Neural cell (in vitro differentiated cells): ENCODE measurements around the gene TSPAN31. TPM values are rescaled to one million over a fixed set of nuclear protein-coding genes. Genes with fewer than 3 reads are reported as not detected.

Source experiments
- H2AFZ ChIP-seq: fragments of 200-600, 300-800 bp; sonication (generic), shearing (Covaris generic); 2 replicates; pipeline ENCODE4 v1.6.0; 2014; ENCODE audit warnings: low read depth, mild to moderate bottlenecking, antibody characterized with exemption, low read length, moderate library complexity
- H3F3A ChIP-seq: fragments of 200-600 bp; shearing (Covaris generic); 2 replicates; pipeline ENCODE4 v1.6.1; 2016; ENCODE audit warnings: mild to moderate bottlenecking, moderate library complexity, mixed read lengths, antibody characterized with exemption, low read length; ENCODE audit not compliant: insufficient read depth, poor library complexity, severe bottlenecking
- H3K27ac ChIP-seq: fragments of 200-600, 300-800 bp; sonication (generic), shearing (Covaris generic); 2 replicates; pipeline ENCODE4 v1.5.1; 2014; ENCODE audit warnings: mild to moderate bottlenecking, low read length, moderate library complexity
- H3K27me3 ChIP-seq: fragments of 300-800, 200-600 bp; sonication (generic), shearing (Covaris generic); 2 replicates; pipeline ENCODE4 v1.6.0; 2014; ENCODE audit warnings: mild to moderate bottlenecking, low read depth, low read length, moderate library complexity; ENCODE audit not compliant: insufficient read depth
- H3K36me3 ChIP-seq: fragments of 300-800, 200-600 bp; sonication (generic), shearing (Covaris generic); 2 replicates; pipeline ENCODE4 v1.5.1; 2014; ENCODE audit warnings: mild to moderate bottlenecking, antibody characterized with exemption, low read length, moderate library complexity; ENCODE audit not compliant: insufficient read depth
- H3K4me2 ChIP-seq: fragments of 300-800, 200-600 bp; sonication (generic), shearing (Covaris generic); 2 replicates; pipeline ENCODE4 v1.6.0; 2014; ENCODE audit warnings: mild to moderate bottlenecking, low read length
- H3K4me3 ChIP-seq: fragments of 300-800, 200-600 bp; sonication (generic), shearing (Covaris generic); 2 replicates; pipeline ENCODE4 v1.5.1; 2014; ENCODE audit warnings: mild to moderate bottlenecking, low read length, moderate library complexity
- H3K79me2 ChIP-seq: fragments of 200-600 bp; shearing (Covaris generic); replicated peaks from 2 replicates; pipeline ENCODE4 v1.6.0; 2014; ENCODE audit warnings: mild to moderate bottlenecking, low read length, moderate library complexity; ENCODE audit not compliant: insufficient read depth
- H3K9ac ChIP-seq: fragments of 300-800, 200-600 bp; sonication (generic), shearing (Covaris generic); 2 replicates; pipeline ENCODE4 v1.6.1; 2016; ENCODE audit warnings: mild to moderate bottlenecking, low read length, mixed read lengths
- H3K9me2 ChIP-seq: fragments of 200-600 bp; shearing (Covaris generic); 2 replicates; pipeline ENCODE4 v1.6.1; 2016; ENCODE audit warnings: mild to moderate bottlenecking, low read length, mixed read lengths; ENCODE audit not compliant: insufficient read depth
- H3K9me3 ChIP-seq: fragments of 200-600, 300-800 bp; sonication (generic), shearing (Covaris generic); 2 replicates; pipeline ENCODE4 v1.6.1; 2016; ENCODE audit warnings: mild to moderate bottlenecking, mixed run types, low read length, moderate library complexity, mixed read lengths
- H4K20me1 ChIP-seq: fragments of 200-600 bp; shearing (Covaris generic); 2 replicates; pipeline ENCODE4 v1.6.1; 2016; ENCODE audit warnings: mild to moderate bottlenecking, mixed run types; ENCODE audit not compliant: insufficient read depth
- EP300 ChIP-seq: fragments of 450-650 bp; conservative IDR thresholded peaks from 2 replicates; pipeline ENCODE4 v1.6.1; 2014; ENCODE audit warnings: antibody characterized with exemption, mild to moderate bottlenecking, moderate library complexity; ENCODE audit not compliant: poor library complexity, severe bottlenecking
- EZH2 ChIP-seq: fragments of 200-600, 300-800 bp; shearing (Covaris generic), sonication (generic); IDR thresholded peaks from 2 replicates; pipeline ENCODE4 v1.6.1; 2014; ENCODE audit warnings: antibody characterized with exemption, low read length, borderline replicate concordance, mild to moderate bottlenecking; ENCODE audit not compliant: insufficient read depth, poor library complexity, severe bottlenecking
- MXI1 ChIP-seq: fragments of 450-650 bp; conservative IDR thresholded peaks from 2 replicates; pipeline ENCODE4 v1.6.1; 2014; ENCODE audit warnings: antibody characterized with exemption, mild to moderate bottlenecking; ENCODE audit not compliant: poor library complexity, severe bottlenecking
- POLR2AphosphoS5 ChIP-seq: IDR thresholded peaks from 2 replicates; pipeline ENCODE4 v1.6.1; 2012
- RAD21 ChIP-seq: fragments of 450-650 bp; conservative IDR thresholded peaks from 2 replicates; pipeline ENCODE4 v1.6.1; 2014; ENCODE audit warnings: antibody characterized with exemption, mild to moderate bottlenecking, moderate library complexity
- SMC3 ChIP-seq: fragments of 450-650 bp; conservative IDR thresholded peaks from 2 replicates; pipeline ENCODE4 v1.6.1; 2014; ENCODE audit warnings: antibody characterized with exemption, mild to moderate bottlenecking, moderate library complexity; ENCODE audit not compliant: poor library complexity
- TAF1 ChIP-seq: IDR thresholded peaks from 2 replicates; pipeline ENCODE4 v1.6.1; 2012; ENCODE audit warnings: low read depth
- polyA plus RNA-seq: library from polyadenylated mRNA; depleted of rRNA; stranded (reverse); fragments of >200 nt; gene quantifications from 2 replicates; pipeline ENCODE4 v1.2.3, GENCODE V29; 2014
- TF ChIP-seq, protein P1 (sequence below): IDR thresholded peaks from 2 replicates; pipeline ENCODE4 v1.6.1; 2012; ENCODE audit warnings: borderline replicate concordance
- TF ChIP-seq, protein P2 (sequence below): fragments of 450-650 bp; IDR thresholded peaks from 2 replicates; pipeline ENCODE4 v1.5.1; 2014; ENCODE audit warnings: antibody characterized with exemption, mild to moderate bottlenecking, moderate library complexity; ENCODE audit not compliant: poor library complexity, severe bottlenecking

Gene TSPAN31
- polyA plus RNA-seq, 1 donor from 2014 or later, result 85.3 TPM

DNA sequence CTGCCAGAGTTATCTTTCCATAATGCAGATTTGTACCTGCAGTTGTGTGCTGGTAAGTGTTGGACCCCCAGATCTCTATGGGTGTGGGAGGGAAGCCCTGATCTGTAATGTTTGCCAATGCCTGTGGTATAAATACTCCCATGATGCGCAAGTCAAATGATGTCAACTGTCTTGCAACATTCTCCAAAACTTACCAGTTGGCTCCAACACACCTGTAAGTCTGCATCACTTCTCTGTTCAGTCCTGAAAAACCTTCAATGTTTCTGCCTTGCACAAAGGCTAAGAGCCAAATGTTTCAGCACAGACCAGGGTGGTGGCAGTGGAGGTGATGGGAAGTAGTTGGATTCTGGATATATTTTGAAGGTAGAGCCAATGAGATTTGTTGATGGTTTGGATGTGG lies 47.8 kb upstream of the TSPAN31 start:
- no peaks in the 10 kb centered on the region for H3K27me3 ChIP-seq
- no peaks in the 10 kb centered on the region for H3K9me3 ChIP-seq
- no peak overlapping the region for H3K9ac ChIP-seq
- H2AFZ ChIP-seq, result no peak overlapping the region
- no peak overlapping the region for H3K4me2 ChIP-seq
- H3K79me2 ChIP-seq, result peaks cover 10% of the 10 kb centered on the region
- no peak overlapping the region for H3K27ac ChIP-seq
- no peaks in the 10 kb centered on the region for H3K9me2 ChIP-seq
- TF ChIP-seq EZH2, result no peak
- no peak for TF ChIP-seq RAD21
- TF ChIP-seq TAF1, result no peak
- TF ChIP-seq, protein P1, sequence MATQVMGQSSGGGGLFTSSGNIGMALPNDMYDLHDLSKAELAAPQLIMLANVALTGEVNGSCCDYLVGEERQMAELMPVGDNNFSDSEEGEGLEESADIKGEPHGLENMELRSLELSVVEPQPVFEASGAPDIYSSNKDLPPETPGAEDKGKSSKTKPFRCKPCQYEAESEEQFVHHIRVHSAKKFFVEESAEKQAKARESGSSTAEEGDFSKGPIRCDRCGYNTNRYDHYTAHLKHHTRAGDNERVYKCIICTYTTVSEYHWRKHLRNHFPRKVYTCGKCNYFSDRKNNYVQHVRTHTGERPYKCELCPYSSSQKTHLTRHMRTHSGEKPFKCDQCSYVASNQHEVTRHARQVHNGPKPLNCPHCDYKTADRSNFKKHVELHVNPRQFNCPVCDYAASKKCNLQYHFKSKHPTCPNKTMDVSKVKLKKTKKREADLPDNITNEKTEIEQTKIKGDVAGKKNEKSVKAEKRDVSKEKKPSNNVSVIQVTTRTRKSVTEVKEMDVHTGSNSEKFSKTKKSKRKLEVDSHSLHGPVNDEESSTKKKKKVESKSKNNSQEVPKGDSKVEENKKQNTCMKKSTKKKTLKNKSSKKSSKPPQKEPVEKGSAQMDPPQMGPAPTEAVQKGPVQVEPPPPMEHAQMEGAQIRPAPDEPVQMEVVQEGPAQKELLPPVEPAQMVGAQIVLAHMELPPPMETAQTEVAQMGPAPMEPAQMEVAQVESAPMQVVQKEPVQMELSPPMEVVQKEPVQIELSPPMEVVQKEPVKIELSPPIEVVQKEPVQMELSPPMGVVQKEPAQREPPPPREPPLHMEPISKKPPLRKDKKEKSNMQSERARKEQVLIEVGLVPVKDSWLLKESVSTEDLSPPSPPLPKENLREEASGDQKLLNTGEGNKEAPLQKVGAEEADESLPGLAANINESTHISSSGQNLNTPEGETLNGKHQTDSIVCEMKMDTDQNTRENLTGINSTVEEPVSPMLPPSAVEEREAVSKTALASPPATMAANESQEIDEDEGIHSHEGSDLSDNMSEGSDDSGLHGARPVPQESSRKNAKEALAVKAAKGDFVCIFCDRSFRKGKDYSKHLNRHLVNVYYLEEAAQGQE, result no peak
- no peak for TF ChIP-seq POLR2AphosphoS5
- TF ChIP-seq, protein P2, sequence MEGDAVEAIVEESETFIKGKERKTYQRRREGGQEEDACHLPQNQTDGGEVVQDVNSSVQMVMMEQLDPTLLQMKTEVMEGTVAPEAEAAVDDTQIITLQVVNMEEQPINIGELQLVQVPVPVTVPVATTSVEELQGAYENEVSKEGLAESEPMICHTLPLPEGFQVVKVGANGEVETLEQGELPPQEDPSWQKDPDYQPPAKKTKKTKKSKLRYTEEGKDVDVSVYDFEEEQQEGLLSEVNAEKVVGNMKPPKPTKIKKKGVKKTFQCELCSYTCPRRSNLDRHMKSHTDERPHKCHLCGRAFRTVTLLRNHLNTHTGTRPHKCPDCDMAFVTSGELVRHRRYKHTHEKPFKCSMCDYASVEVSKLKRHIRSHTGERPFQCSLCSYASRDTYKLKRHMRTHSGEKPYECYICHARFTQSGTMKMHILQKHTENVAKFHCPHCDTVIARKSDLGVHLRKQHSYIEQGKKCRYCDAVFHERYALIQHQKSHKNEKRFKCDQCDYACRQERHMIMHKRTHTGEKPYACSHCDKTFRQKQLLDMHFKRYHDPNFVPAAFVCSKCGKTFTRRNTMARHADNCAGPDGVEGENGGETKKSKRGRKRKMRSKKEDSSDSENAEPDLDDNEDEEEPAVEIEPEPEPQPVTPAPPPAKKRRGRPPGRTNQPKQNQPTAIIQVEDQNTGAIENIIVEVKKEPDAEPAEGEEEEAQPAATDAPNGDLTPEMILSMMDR, result no peak
- TF ChIP-seq MXI1, result no peak
- no peak for TF ChIP-seq EP300
- no peak for TF ChIP-seq SMC3
- H3F3A ChIP-seq, result peaks cover 5% of the 10 kb centered on the region
- no peak overlapping the region for H3K4me3 ChIP-seq
- H4K20me1 ChIP-seq, result no peaks in the 10 kb centered on the region
- H3K36me3 ChIP-seq, result peaks cover 4% of the 10 kb centered on the region

DNA sequence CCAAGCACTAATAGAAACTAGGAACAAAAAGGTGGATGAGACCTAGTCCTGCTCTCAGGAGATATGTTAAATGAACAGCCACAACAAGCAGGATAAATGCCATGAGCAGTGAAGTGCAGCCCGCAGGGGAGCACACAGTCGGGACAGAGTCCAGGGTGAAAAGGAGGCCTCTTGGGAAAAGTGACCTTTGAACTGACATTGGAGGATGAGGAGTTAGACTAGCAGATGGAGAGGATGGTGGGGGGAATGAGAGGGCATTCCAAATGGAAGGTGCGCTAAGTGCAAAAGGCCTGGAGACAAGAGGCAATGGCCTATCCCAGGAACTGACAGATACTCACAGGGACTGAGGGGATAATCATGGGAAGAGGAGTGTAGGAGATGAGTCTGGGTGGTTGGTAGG lies 46.4 kb upstream of the TSPAN31 start:
- H3K27me3 ChIP-seq, result no peaks in the 10 kb centered on the region
- peaks cover 1% of the 10 kb centered on the region for H3F3A ChIP-seq
- H3K4me2 ChIP-seq, result no peak overlapping the region
- no peaks in the 10 kb centered on the region for H3K9me3 ChIP-seq
- no peak overlapping the region for H3K9ac ChIP-seq
- H4K20me1 ChIP-seq, result no peaks in the 10 kb centered on the region
- H3K4me3 ChIP-seq, result no peak overlapping the region
- peaks cover 10% of the 10 kb centered on the region for H3K79me2 ChIP-seq
- H2AFZ ChIP-seq, result no peak overlapping the region
- no peak overlapping the region for H3K27ac ChIP-seq
- TF ChIP-seq POLR2AphosphoS5 (no peak), EZH2 (no peak), TAF1 (no peak)
- peaks cover 7% of the 10 kb centered on the region for H3K36me3 ChIP-seq
- H3K9me2 ChIP-seq, result no peaks in the 10 kb centered on the region

DNA sequence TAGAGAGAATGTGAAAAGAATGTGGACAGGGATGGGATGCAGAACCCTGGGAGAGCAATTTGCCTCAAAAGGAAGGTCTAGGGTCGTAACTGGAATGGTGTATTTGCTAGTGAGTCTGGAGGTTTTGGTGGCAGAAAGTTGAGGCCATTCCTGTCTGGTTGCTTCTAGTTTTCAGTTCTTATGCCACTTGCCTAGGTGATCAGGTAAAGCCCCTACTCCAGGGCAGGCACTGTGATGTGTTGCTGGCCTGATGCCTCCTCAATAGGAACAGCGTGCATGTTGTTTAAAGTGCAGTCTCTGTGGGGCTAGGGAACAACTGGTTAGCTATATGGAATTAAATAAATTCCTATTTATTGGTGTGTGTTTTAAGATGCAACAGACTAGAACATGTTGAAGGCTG lies 44.5 kb upstream of the TSPAN31 start:
- Histone ChIP-seq H3K9me2 (no peaks in the 10 kb centered on the region), H3K36me3 (peaks cover 9% of the 10 kb centered on the region), H3K4me3 (no peak overlapping the region), H4K20me1 (no peaks in the 10 kb centered on the region), H3K27ac (no peak overlapping the region), H3K9ac (no peak overlapping the region), H3F3A (no peaks in the 10 kb centered on the region), H3K4me2 (no peak overlapping the region), H3K79me2 (peaks cover 2% of the 10 kb centered on the region), H3K27me3 (no peaks in the 10 kb centered on the region), H2AFZ (no peak overlapping the region), H3K9me3 (no peaks in the 10 kb centered on the region)
- TF ChIP-seq TAF1, result no peak
- TF ChIP-seq, protein P1, result no peak
- TF ChIP-seq EZH2, result no peak
- TF ChIP-seq, protein P2, result no peak
- TF ChIP-seq POLR2AphosphoS5, result no peak
- no peak for TF ChIP-seq SMC3
- TF ChIP-seq EP300, result no peak
